SK-N-SH treated with all-trans-retinoic acid at 6 μM for 48 hours (cell line): ENCODE measurements around the gene FAM222B.

ENCODE experiments used
- ARNTL ChIP-seq: fragments of 450-650 bp; formaldehyde crosslinking; IDR thresholded peaks from 2 replicates; pipeline ENCODE4 v1.5.0; 2020; ENCODE audit warnings: low read depth, mild to moderate bottlenecking, moderate library complexity, borderline replicate concordance
- ISL1 ChIP-seq: fragments of 250-450 bp; sonication (Bioruptor Pico); IDR thresholded peaks from 2 replicates; pipeline ENCODE4 v2.1.2; 2022; ENCODE audit warnings: mild to moderate bottlenecking, moderate library complexity
- ZFP30 ChIP-seq: fragments of 450-650 bp; formaldehyde crosslinking; IDR thresholded peaks from 2 replicates; pipeline ENCODE4 v1.5.0; 2022; ENCODE audit warnings: mild to moderate bottlenecking, moderate library complexity
- TF ChIP-seq, protein P1 (sequence below): fragments of 250-450 bp; sonication (Bioruptor Pico); IDR thresholded peaks from 2 replicates; pipeline ENCODE4 v1.5.0; 2020; ENCODE audit warnings: mild to moderate bottlenecking, moderate library complexity

DNA sequence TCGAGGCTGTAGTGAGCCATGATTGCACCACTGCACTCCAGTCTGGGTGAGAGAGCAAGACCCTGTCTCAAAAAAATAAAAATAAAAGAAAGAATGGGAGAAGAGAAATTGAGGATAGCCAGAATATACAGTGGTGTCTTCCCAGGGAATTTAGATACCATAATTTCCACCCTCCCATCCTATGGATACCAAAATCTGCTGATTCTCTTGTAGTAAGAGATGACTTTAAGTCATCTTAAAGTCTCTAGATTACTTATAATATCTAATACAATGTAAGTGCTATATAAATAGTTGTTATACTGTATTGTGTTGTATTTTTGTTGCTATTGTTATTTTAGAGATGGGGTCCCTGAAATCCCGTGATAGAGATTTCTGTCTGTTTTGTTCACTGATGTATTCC, 10.7 kb upstream of the FAM222B start:
- TF ChIP-seq ZFP30 (CRISPR knock-in tag) (no peak), ARNTL (CRISPR knock-in tag) (no peak), ISL1 (CRISPR knock-in tag) (no peak)
- TF ChIP-seq, protein P1, sequence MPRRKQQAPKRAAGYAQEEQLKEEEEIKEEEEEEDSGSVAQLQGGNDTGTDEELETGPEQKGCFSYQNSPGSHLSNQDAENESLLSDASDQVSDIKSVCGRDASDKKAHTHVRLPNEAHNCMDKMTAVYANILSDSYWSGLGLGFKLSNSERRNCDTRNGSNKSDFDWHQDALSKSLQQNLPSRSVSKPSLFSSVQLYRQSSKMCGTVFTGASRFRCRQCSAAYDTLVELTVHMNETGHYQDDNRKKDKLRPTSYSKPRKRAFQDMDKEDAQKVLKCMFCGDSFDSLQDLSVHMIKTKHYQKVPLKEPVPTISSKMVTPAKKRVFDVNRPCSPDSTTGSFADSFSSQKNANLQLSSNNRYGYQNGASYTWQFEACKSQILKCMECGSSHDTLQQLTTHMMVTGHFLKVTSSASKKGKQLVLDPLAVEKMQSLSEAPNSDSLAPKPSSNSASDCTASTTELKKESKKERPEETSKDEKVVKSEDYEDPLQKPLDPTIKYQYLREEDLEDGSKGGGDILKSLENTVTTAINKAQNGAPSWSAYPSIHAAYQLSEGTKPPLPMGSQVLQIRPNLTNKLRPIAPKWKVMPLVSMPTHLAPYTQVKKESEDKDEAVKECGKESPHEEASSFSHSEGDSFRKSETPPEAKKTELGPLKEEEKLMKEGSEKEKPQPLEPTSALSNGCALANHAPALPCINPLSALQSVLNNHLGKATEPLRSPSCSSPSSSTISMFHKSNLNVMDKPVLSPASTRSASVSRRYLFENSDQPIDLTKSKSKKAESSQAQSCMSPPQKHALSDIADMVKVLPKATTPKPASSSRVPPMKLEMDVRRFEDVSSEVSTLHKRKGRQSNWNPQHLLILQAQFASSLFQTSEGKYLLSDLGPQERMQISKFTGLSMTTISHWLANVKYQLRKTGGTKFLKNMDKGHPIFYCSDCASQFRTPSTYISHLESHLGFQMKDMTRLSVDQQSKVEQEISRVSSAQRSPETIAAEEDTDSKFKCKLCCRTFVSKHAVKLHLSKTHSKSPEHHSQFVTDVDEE (CRISPR knock-in tag): no peak
